NB4 (cell line): ENCODE results near the gene FLT1.

Source experiments
- MYC ChIP-seq: IDR thresholded peaks from 2 replicates; pipeline ENCODE4 v1.6.1; 2011; ENCODE audit warnings: low read depth, low read length
- POLR2A ChIP-seq: IDR thresholded peaks from 2 replicates; pipeline ENCODE4 v1.6.1; 2011; ENCODE audit warnings: mild to moderate bottlenecking; ENCODE audit not compliant: insufficient read length; ENCODE audit errors: extremely low read depth
- TF ChIP-seq, protein P1 (sequence below): IDR thresholded peaks from one replicate; pipeline ENCODE4 v1.5.1; 2012; ENCODE audit warnings: low read depth, low read length

DNA sequence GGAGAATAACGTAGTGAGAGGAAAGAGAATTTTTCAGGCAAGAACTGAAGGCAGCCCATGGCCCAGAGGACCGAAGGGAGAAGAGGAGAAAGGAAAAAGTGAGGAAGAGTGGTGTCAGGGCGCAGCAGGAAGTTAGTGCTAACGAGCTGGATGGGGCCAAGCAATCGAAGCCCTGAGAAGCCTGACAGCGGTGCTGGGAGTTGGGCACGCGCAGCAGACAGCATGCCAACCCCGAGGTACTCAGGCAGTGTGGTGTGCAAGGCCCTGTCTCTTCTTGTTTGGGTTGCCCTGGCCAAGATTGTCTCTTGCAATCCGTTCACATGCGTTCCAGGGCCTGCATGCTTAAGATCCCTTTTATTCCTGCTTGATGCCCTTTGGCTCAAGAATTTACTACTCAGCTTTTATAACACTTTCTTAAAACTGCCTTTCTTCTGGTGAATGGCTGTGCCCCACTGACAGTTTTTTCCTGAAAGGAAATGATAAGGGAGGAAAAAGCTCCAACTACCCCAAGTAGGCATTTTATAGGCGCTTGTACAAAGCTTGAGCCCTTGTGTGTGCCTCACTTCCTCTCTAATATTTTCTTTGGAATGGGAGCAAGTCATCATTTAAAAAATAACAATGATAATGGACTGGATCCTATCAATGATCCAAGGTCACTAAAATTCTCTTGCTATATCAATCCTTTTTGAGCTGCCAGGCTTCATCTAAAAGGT is 115.4 kb downstream of the FLT1 start:
- TF ChIP-seq, protein P1, sequence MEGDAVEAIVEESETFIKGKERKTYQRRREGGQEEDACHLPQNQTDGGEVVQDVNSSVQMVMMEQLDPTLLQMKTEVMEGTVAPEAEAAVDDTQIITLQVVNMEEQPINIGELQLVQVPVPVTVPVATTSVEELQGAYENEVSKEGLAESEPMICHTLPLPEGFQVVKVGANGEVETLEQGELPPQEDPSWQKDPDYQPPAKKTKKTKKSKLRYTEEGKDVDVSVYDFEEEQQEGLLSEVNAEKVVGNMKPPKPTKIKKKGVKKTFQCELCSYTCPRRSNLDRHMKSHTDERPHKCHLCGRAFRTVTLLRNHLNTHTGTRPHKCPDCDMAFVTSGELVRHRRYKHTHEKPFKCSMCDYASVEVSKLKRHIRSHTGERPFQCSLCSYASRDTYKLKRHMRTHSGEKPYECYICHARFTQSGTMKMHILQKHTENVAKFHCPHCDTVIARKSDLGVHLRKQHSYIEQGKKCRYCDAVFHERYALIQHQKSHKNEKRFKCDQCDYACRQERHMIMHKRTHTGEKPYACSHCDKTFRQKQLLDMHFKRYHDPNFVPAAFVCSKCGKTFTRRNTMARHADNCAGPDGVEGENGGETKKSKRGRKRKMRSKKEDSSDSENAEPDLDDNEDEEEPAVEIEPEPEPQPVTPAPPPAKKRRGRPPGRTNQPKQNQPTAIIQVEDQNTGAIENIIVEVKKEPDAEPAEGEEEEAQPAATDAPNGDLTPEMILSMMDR: no peak
- no peak for TF ChIP-seq POLR2A
- no peak for TF ChIP-seq MYC
